Endothelial cell of umbilical vein (primary cell): ENCODE results near the gene ANKRD45.

Experiments used
- CTCF ChIP-seq, 2 donors: IDR thresholded peaks; 1 replicate in 1 of 2; 2 replicates in 1 of 2; pipeline ENCODE4 v1.5.1; 2011; ENCODE audit warnings: low read length in 2 of 2, mild to moderate bottlenecking in 2 of 2, moderate library complexity in 2 of 2, control low read depth in 1 of 2, inconsistent platforms in 1 of 2, low read depth in 1 of 2; ENCODE audit not compliant: insufficient read depth in 1 of 2; ENCODE audit errors: extremely low read depth in 1 of 2
- EZH2 ChIP-seq: IDR thresholded peaks from 2 replicates; pipeline ENCODE4 v1.6.1; 2012; ENCODE audit warnings: borderline replicate concordance, low read depth, mild to moderate bottlenecking, moderate library complexity, low read length, inconsistent platforms; ENCODE audit not compliant: severe bottlenecking
- FOS ChIP-seq: IDR thresholded peaks from 2 replicates; pipeline ENCODE4 v1.6.1; 2011; ENCODE audit warnings: mild to moderate bottlenecking, low read length, moderate library complexity, borderline replicate concordance; ENCODE audit not compliant: insufficient read depth
- POLR2A ChIP-seq: IDR thresholded peaks from 2 replicates; pipeline ENCODE4 v1.6.1; 2012; ENCODE audit warnings: low read depth, mild to moderate bottlenecking, control low read depth, low read length
- POLR2AphosphoS5 ChIP-seq: IDR thresholded peaks from 2 replicates; pipeline ENCODE4 v1.6.1; 2012; ENCODE audit warnings: low read depth, mild to moderate bottlenecking, control low read depth, low read length, moderate library complexity; ENCODE audit not compliant: insufficient read depth

- TF ChIP-seq POLR2A: no peak
- TF ChIP-seq CTCF (IDR thresholded peaks at IDR 0.05; ENCODE audit: extremely low read depth in 1 of 2, insufficient read depth in 1 of 2, low read depth in 1 of 2, low read length in 2 of 2): no peak
- TF ChIP-seq EZH2: no peak
- TF ChIP-seq POLR2AphosphoS5: no peak
- TF ChIP-seq FOS: no peak
Measured at GRCh38 chr1:173638043-173639021, 31.3 kb downstream of the ANKRD45 start.
